ENCODE measurements around the gene ZNF521. TPM values are rescaled to one million over a fixed set of nuclear protein-coding genes. Genes with fewer than 3 reads are reported as not detected.

Gene ZNF521
- polyA plus RNA-seq, 3 donors: 0.07 to 0.20 TPM; not detected in 1

GRCh38 chr18:25169701-25170100 lies 182.3 kb downstream of the ZNF521 start:
- no peak for DNase-seq
- H3K9ac ChIP-seq (ENCODE audit: insufficient read depth, low read length, poor library complexity, severe bottlenecking): no peak overlapping the region
- no peak overlapping the region for H3K27ac ChIP-seq (ENCODE audit: low read depth in 1 of 2, low read length in 2 of 2)
- H3K4me2 ChIP-seq (replicated peaks; ENCODE audit: extremely low read depth, low read length, poor library complexity, severe bottlenecking): no peak overlapping the region
- H4K20me1 ChIP-seq (ENCODE audit: insufficient read depth, low read length): no peaks in the 10 kb centered on the region
- Mint-ChIP-seq H3K27ac (no peak overlapping the region), H3K4me1 (peaks cover 6% of the 10 kb centered on the region), H3K4me3 (no peak overlapping the region), H3K36me3 (no peaks in the 10 kb centered on the region), H3K9me3 (no peaks in the 10 kb centered on the region), H3K27me3 (ENCODE audit: low read depth in 3 of 3) (peaks cover 0 to 2% (median 0%) of the 10 kb centered on the region in 3 donors)
- intact Hi-C loops (cut with micrococcal nuclease): no loop called here
- H2AFZ ChIP-seq (ENCODE audit: insufficient read depth, low read depth, low read length, poor library complexity, severe bottlenecking): no peak overlapping the region
- H3K79me2 ChIP-seq (ENCODE audit: insufficient read depth, low read length): no peaks in the 10 kb centered on the region
- H3K4me3 ChIP-seq (replicated peaks in 1 of 3; ENCODE audit: low read depth in 2 of 3, low read length in 3 of 3): no peak overlapping the region
- H3K27me3 ChIP-seq (ENCODE audit: control insufficient read depth in 2 of 2, insufficient read depth in 2 of 2, low read length in 2 of 2): no peaks in the 10 kb centered on the region
- TF ChIP-seq, protein P1, sequence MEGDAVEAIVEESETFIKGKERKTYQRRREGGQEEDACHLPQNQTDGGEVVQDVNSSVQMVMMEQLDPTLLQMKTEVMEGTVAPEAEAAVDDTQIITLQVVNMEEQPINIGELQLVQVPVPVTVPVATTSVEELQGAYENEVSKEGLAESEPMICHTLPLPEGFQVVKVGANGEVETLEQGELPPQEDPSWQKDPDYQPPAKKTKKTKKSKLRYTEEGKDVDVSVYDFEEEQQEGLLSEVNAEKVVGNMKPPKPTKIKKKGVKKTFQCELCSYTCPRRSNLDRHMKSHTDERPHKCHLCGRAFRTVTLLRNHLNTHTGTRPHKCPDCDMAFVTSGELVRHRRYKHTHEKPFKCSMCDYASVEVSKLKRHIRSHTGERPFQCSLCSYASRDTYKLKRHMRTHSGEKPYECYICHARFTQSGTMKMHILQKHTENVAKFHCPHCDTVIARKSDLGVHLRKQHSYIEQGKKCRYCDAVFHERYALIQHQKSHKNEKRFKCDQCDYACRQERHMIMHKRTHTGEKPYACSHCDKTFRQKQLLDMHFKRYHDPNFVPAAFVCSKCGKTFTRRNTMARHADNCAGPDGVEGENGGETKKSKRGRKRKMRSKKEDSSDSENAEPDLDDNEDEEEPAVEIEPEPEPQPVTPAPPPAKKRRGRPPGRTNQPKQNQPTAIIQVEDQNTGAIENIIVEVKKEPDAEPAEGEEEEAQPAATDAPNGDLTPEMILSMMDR (IDR thresholded peaks at IDR 0.05): no peak
- H3K9me3 ChIP-seq (replicated peaks in 1 of 2; ENCODE audit: control insufficient read depth in 1 of 2, insufficient read depth in 1 of 2, low read length in 2 of 2): no peaks in the 10 kb centered on the region
- H3K4me1 ChIP-seq (ENCODE audit: control insufficient read depth in 1 of 2, insufficient read depth in 2 of 2, low read length in 2 of 2): peaks cover 0 to 6% of the 10 kb centered on the region in 2 donors
- no peaks in the 10 kb centered on the region for H3K36me3 ChIP-seq (replicated peaks in 1 of 2; ENCODE audit: control insufficient read depth in 1 of 2, insufficient read depth in 2 of 2, low read length in 2 of 2)
- WGBS (ENCODE audit: insufficient coverage): no CpG with 5 or more reads among the region's 1 CpG

GRCh38 chr18:25167612-25168410 lies 184.2 kb downstream of the ZNF521 start:
- TF ChIP-seq, protein P1 (IDR thresholded peaks at IDR 0.05): no peak
- Histone ChIP-seq H4K20me1 (ENCODE audit: insufficient read depth, low read length) (no peaks in the 10 kb centered on the region), H3K4me1 (ENCODE audit: control insufficient read depth in 1 of 2, insufficient read depth in 2 of 2, low read length in 2 of 2) (peaks cover 5 to 13% of the 10 kb centered on the region in 2 donors), H3K36me3 (replicated peaks in 1 of 2; ENCODE audit: control insufficient read depth in 1 of 2, insufficient read depth in 2 of 2, low read length in 2 of 2) (no peaks in the 10 kb centered on the region), H3K4me3 (replicated peaks in 1 of 3; ENCODE audit: low read depth in 2 of 3, low read length in 3 of 3) (no peak overlapping the region), H3K9me3 (replicated peaks in 1 of 2; ENCODE audit: control insufficient read depth in 1 of 2, insufficient read depth in 1 of 2, low read length in 2 of 2) (no peaks in the 10 kb centered on the region), H3K79me2 (ENCODE audit: insufficient read depth, low read length) (no peaks in the 10 kb centered on the region), H3K27me3 (ENCODE audit: control insufficient read depth in 2 of 2, insufficient read depth in 2 of 2, low read length in 2 of 2) (no peaks in the 10 kb centered on the region), H3K9ac (ENCODE audit: insufficient read depth, low read length, poor library complexity, severe bottlenecking) (no peak overlapping the region), H3K4me2 (replicated peaks; ENCODE audit: extremely low read depth, low read length, poor library complexity, severe bottlenecking) (no peak overlapping the region), H2AFZ (ENCODE audit: insufficient read depth, low read depth, low read length, poor library complexity, severe bottlenecking) (no peak overlapping the region), H3K27ac (ENCODE audit: low read depth in 1 of 2, low read length in 2 of 2) (no peak overlapping the region)
- DNase-seq: no peak
- Mint-ChIP-seq H3K27ac (no peak overlapping the region), H3K4me3 (no peak overlapping the region), H3K27me3 (ENCODE audit: low read depth in 3 of 3) (peaks cover 0 to 2% (median 0%) of the 10 kb centered on the region in 3 donors), H3K9me3 (no peaks in the 10 kb centered on the region), H3K36me3 (no peaks in the 10 kb centered on the region), H3K4me1 (peaks cover 16% of the 10 kb centered on the region)
- intact Hi-C loops (cut with micrococcal nuclease): no loop called here
- 94% methylated on average over 5 of the region's 11 CpGs for WGBS (ENCODE audit: insufficient coverage)

Measured in CD14-positive monocyte (primary cell).